ENCODE data around the gene POFUT1. TPM values are rescaled to one million over a fixed set of nuclear protein-coding genes. Genes with fewer than 3 reads are reported as not detected.

The POFUT1 gene
- total and polyA plus RNA-seq, 9 of the 15 experiments (the other 6 are each of a cell fraction or from before 2014, with no cell fraction given), result 3.5 to 44.7 (median 23.5) TPM

DNA sequence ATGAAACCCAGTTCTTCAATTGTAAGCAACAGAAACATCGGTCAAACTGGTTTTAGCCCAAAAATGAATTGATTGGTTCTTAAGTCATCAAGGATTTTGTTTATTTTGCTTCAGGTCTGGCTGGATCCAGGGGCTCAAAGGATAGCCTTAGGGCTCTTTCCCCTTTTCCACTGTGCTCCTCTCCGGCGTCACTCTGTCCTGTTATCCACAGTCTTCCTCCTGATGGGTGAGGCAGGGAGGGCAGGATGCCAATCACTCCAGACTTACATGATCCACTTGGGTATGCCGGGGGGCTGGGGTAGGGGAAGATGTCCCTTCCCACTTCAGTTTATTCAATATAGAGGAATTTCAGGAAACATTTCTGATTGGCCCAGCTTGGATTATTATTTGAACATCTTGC, 40.1 kb upstream of the POFUT1 start:
- H3K9me1 ChIP-seq (ENCODE audit: control insufficient read depth, insufficient read depth, low read length), result no peaks in the 10 kb centered on the region
- H3K9ac ChIP-seq (ENCODE audit: insufficient read depth in 1 of 2, low read depth in 2 of 2, low read length in 2 of 2), result no peak overlapping the region
- ChIA-PET POLR2A (no interaction called here), CTCF (ENCODE audit: low intra/inter-chr PET ratio) (interaction anchor here (0.6 kb wide), 1 partner anchor 727 kb away, joined by 6 read pairs; no protein-coding TSS in a partner anchor)
- DNase-seq (ENCODE audit: extremely low read depth in 1 of 4, low spot score in 3 of 4) (no peak), FAIRE-seq (no peak), ATAC-seq (no peak)
- no peak overlapping the region for H3K4me3 ChIP-seq
- H3K4me2 ChIP-seq (ENCODE audit: insufficient read depth, low read length), result no peak overlapping the region
- BruUV-seq (replicated peaks), result no TSS peak
- H3K4me1 ChIP-seq (replicated peaks in 1 of 2; ENCODE audit: control insufficient read depth in 2 of 2, insufficient read depth in 2 of 2, low read length in 2 of 2), result peaks cover 0 to 7% of the 10 kb centered on the region in 2 experiments; a peak in 1 of 5 replicates
- WGBS (ENCODE audit: insufficient coverage, low coverage, missing lambda C conversion rate), result 92% methylated on average over 4 of the region's 4 CpGs
- intact Hi-C loops (cut with micrococcal nuclease) (no loop called here), in situ Hi-C loops (cut with MboI) (loop anchor here (25.0 kb wide), 1 partner anchor 495 kb away; the partner anchor contains the start of gene C20orf203)
- H3K27ac ChIP-seq (ENCODE audit: extremely low read depth, low read depth, low read length), result no peak overlapping the region
- H4K20me1 ChIP-seq (replicated peaks; ENCODE audit: control insufficient read depth, insufficient read depth, low read length), result no peaks in the 10 kb centered on the region
- no peaks in the 10 kb centered on the region for H3K79me2 ChIP-seq (ENCODE audit: control insufficient read depth, insufficient read depth, low read length)
- peaks cover 35% of the 10 kb centered on the region; the same call in 2 of the 3 replicates for H3K36me3 ChIP-seq (ENCODE audit: control insufficient read depth, insufficient read depth, low read length)
- H3K9me3 ChIP-seq (replicated peaks; ENCODE audit: control insufficient read depth, insufficient read depth, low read depth, low read length), result no peaks in the 10 kb centered on the region
- H3K27me3 ChIP-seq (ENCODE audit: control insufficient read depth in 2 of 2, insufficient read depth in 2 of 2, low read length in 2 of 2), result no peaks in the 10 kb centered on the region
- no peak overlapping the region for H2AFZ ChIP-seq (ENCODE audit: low read depth, low read length)
- TF ChIP-seq ZBTB8A (IDR thresholded peaks at IDR 0.05; ENCODE audit: partially characterized antibody) (no peak), ZNF79 (CRISPR knock-in tag; IDR thresholded peaks at IDR 0.05; ENCODE audit: low read depth) (no peak), ARID2 (IDR thresholded peaks at IDR 0.05) (no peak), ZNF431 (CRISPR knock-in tag; IDR thresholded peaks at IDR 0.05) (no peak), YBX1 (IDR thresholded peaks at IDR 0.05) (no peak), ZBTB33 (CRISPR knock-in tag; IDR thresholded peaks at IDR 0.05) (no peak), PATZ1 (CRISPR knock-in tag; IDR thresholded peaks at IDR 0.05; ENCODE audit: borderline replicate concordance) (no peak)
- TF ChIP-seq, protein P1, sequence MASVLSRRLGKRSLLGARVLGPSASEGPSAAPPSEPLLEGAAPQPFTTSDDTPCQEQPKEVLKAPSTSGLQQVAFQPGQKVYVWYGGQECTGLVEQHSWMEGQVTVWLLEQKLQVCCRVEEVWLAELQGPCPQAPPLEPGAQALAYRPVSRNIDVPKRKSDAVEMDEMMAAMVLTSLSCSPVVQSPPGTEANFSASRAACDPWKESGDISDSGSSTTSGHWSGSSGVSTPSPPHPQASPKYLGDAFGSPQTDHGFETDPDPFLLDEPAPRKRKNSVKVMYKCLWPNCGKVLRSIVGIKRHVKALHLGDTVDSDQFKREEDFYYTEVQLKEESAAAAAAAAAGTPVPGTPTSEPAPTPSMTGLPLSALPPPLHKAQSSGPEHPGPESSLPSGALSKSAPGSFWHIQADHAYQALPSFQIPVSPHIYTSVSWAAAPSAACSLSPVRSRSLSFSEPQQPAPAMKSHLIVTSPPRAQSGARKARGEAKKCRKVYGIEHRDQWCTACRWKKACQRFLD (CRISPR knock-in tag; IDR thresholded peaks at IDR 0.05), result no peak

All from K562 (cell line).